Ammon's horn (tissue), 1 donor: ENCODE data around the gene GJB1.
"Not testable (repeated sequence)": the region's sequence is repeated elsewhere in the genome, so short reads cannot be mapped to it uniquely, and the experiment has no call there.

ENCODE experiments used
- DNase-seq: peaks from one replicate; pipeline ENCODE4 v3.0.0-alpha.2; 2016; ENCODE audit warnings: low spot score

Gene GJB1

DNA sequence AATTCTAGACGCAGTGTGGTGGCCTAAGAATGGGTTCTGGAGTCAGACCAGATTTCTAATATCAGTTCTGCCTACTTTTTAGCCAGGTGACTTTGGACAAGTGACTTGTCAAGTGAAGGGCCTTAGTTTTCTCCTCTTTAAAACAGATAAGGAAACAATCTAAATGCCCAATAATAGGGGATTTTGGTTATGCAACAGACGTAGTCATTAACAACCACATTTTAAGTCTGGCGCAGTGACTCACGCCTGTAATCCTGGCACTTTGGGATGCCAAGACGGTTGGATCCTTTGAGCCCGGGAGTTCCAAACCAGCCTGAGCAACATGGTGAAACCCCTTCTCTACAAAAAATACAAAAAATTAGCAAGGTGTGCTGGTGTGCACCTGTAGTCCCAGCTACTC, 33.0 kb downstream of the GJB1 start:
- DNase-seq: no peak

DNA sequence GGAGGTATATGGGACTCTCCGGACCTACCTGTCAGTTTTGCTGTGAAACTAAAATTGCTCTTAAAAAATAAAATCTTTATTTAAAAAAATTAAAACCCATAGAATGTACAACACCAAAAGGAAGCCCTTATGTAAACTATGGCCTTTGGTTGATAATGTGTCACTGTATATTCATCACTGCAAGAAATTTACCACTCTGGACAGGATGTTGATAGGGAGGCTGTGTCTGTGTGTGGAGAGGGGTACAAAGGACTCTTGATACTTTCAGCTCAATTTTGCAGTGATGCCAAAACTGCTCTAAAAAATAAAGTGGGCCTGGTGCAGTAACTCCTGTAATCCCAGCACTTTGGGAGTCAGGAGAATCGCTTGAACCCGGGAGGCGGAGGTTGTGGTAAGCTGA, 33.8 kb downstream of the GJB1 start:
- DNase-seq: no peak

DNA sequence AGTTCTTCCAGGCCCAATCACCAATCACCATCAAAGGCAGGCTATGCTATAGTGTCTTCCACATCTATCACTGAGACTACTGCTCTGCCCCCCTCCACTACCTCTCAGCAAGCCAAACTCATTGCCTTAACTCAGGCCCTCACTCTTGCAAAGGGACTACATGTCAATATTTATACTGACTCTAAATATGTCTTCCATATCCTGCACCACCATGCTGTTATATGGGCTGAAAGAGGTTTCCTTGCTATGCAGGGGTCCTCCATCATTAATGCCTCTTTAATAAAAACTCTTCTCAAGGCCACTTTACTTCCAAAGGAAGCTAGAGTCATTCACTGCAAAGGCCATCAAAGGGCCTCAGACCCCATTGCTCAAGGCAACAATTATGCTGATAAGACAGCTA, 45.6 kb downstream of the GJB1 start:
- not testable (repeated sequence) for DNase-seq

DNA sequence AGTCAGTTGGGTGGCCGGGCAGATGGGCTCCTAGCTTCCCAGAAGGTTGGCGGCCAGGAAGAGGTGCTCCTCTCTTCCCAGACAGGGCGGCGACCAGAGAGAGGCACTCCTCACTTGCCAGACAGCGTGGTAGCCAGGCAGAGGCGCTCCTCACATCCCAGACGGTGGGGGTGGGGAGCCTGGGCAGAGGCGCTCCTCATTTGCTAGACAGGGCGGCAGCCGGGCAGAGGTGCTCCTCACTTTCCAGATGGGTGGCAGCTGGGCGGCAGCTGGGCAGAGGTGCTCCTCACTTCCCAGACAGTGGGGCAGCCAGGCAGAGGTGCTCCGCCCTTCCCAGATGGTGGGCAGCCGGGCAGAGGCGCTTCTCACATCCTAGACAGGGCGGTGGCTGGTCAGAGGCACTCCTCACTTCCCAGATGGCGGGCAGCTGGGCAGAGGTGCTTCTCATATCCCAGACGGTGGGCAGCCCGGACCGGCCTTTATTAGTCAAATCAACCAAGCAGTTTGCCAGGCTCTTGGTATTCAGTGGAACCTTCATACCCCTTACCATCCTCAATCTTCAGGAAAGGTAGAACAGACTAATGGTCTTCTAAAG, 46.9 kb downstream of the GJB1 start:
- DNase-seq: no peak

DNA sequence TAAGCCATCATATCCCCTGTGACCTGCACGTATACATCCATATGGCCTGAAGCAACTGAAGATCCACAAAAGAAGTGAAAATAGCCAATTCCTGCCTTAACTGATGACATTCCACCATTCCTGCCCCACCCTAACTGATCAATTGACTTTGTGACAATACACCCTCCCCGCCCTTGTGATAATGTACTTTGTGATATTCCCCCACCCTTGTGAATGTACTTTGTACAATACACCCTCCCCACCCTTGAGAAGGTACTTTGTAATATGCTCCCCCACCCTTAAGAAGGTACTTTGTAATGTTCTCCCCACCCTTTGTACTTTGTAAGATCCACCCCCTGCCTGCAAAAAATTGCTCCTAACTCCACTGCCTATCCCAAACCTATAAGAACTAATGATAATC, 49.3 kb downstream of the GJB1 start:
- not testable (repeated sequence) for DNase-seq
